H1 (cell line): ENCODE data around the gene CACNA1F. TPM values are rescaled to one million over a fixed set of nuclear protein-coding genes. Genes with fewer than 3 reads are reported as not detected.

ENCODE experiments used
- GTF2F1 ChIP-seq: IDR thresholded peaks from 2 replicates; pipeline ENCODE4 v1.6.1; 2012; ENCODE audit warnings: low read depth, low read length, improper control_type of control experiment, borderline replicate concordance
- HDAC2 ChIP-seq, 2 experiments: fragments of 300-600 bp in 1 of 2; sonication (generic) in 1 of 2; IDR thresholded peaks; 2 replicates each; pipeline ENCODE4 v1.6.1; 2011 to 2012; ENCODE audit warnings: low read depth in 2 of 2, low read length in 2 of 2, mild to moderate bottlenecking in 2 of 2, moderate library complexity in 2 of 2, borderline replicate concordance in 1 of 2, inconsistent platforms in 1 of 2
- KDM5A ChIP-seq: fragments of 200-600 bp; IDR thresholded peaks from 2 replicates; pipeline ENCODE4 v1.7.1; 2012; ENCODE audit warnings: mild to moderate bottlenecking, low read length, inconsistent platforms, mixed read lengths
- PHF8 ChIP-seq: fragments of 200-600 bp; sonication (generic); conservative IDR thresholded peaks from 2 replicates; pipeline ENCODE4 v1.7.1; 2012; ENCODE audit warnings: low read depth, mild to moderate bottlenecking, inconsistent platforms, low read length, moderate library complexity
- RFX5 ChIP-seq: IDR thresholded peaks from 2 replicates; pipeline ENCODE4 v1.6.1; 2011; ENCODE audit warnings: low read depth, low read length, improper control_type of control experiment, borderline replicate concordance
- RXRA ChIP-seq: IDR thresholded peaks from 2 replicates; pipeline ENCODE4 v1.6.1; 2011; ENCODE audit warnings: low read depth, mild to moderate bottlenecking, low read length, moderate library complexity; ENCODE audit not compliant: insufficient read depth
- SIN3A ChIP-seq, 2 experiments: IDR thresholded peaks in 1 of 2; conservative IDR thresholded peaks in 1 of 2; 2 replicates each; pipeline ENCODE4 v1.6.1; 2011 to 2012; ENCODE audit warnings: low read length in 2 of 2, improper control_type of control experiment in 1 of 2, low read depth in 1 of 2, mild to moderate bottlenecking in 1 of 2
- SP2 ChIP-seq: IDR thresholded peaks from 2 replicates; pipeline ENCODE4 v1.6.1; 2012; ENCODE audit warnings: mild to moderate bottlenecking, low read length, inconsistent platforms
- SP4 ChIP-seq: IDR thresholded peaks from 2 replicates; pipeline ENCODE4 v1.6.1; 2012; ENCODE audit warnings: low read length, inconsistent platforms
- polyA plus RNA-seq, 7 experiments: library from polyadenylated mRNA; depleted of rRNA in 3 of 7; stranded (reverse) in 5 of 7; unstranded in 2 of 7; fragments of >200 nt in 5 of 7; fragments of 200-250 nt in 2 of 7; gene quantifications; 1 replicate in 5 of 7; 2 replicates in 1 of 7; 4 replicates in 1 of 7; pipeline versions ENCODE4 v1.2.1 to v1.2.3, GENCODE V29; 2011 to 2013; ENCODE audit warnings: missing spikeins in 2 of 7, mixed read lengths in 2 of 7
- total RNA-seq: library from RNA; stranded (reverse); fragmentation: NEBNext Ultra II Directional; extraction: Animal tissue kit (Norgen Biotek cat#: 25700); gene quantifications from 2 replicates; pipeline ENCODE4 v1.2.1, GENCODE V29; 2021
- TF ChIP-seq, protein P1 (sequence below): fragments of 300-600 bp; sonication (generic); IDR thresholded peaks from 2 replicates; pipeline ENCODE4 v1.7.1; 2012; ENCODE audit warnings: low read length, moderate library complexity, mild to moderate bottlenecking, inconsistent platforms; ENCODE audit not compliant: insufficient replicate concordance

Gene CACNA1F
- total and polyA plus RNA-seq, 2 of the 8 experiments (the other 6 are each of a cell fraction or from before 2014, with no cell fraction given) = 0.59 to 0.84 TPM

GRCh38 chrX:49249616-49250015, 16.5 kb upstream of the CACNA1F start (continued):
- TF ChIP-seq, protein P1, sequence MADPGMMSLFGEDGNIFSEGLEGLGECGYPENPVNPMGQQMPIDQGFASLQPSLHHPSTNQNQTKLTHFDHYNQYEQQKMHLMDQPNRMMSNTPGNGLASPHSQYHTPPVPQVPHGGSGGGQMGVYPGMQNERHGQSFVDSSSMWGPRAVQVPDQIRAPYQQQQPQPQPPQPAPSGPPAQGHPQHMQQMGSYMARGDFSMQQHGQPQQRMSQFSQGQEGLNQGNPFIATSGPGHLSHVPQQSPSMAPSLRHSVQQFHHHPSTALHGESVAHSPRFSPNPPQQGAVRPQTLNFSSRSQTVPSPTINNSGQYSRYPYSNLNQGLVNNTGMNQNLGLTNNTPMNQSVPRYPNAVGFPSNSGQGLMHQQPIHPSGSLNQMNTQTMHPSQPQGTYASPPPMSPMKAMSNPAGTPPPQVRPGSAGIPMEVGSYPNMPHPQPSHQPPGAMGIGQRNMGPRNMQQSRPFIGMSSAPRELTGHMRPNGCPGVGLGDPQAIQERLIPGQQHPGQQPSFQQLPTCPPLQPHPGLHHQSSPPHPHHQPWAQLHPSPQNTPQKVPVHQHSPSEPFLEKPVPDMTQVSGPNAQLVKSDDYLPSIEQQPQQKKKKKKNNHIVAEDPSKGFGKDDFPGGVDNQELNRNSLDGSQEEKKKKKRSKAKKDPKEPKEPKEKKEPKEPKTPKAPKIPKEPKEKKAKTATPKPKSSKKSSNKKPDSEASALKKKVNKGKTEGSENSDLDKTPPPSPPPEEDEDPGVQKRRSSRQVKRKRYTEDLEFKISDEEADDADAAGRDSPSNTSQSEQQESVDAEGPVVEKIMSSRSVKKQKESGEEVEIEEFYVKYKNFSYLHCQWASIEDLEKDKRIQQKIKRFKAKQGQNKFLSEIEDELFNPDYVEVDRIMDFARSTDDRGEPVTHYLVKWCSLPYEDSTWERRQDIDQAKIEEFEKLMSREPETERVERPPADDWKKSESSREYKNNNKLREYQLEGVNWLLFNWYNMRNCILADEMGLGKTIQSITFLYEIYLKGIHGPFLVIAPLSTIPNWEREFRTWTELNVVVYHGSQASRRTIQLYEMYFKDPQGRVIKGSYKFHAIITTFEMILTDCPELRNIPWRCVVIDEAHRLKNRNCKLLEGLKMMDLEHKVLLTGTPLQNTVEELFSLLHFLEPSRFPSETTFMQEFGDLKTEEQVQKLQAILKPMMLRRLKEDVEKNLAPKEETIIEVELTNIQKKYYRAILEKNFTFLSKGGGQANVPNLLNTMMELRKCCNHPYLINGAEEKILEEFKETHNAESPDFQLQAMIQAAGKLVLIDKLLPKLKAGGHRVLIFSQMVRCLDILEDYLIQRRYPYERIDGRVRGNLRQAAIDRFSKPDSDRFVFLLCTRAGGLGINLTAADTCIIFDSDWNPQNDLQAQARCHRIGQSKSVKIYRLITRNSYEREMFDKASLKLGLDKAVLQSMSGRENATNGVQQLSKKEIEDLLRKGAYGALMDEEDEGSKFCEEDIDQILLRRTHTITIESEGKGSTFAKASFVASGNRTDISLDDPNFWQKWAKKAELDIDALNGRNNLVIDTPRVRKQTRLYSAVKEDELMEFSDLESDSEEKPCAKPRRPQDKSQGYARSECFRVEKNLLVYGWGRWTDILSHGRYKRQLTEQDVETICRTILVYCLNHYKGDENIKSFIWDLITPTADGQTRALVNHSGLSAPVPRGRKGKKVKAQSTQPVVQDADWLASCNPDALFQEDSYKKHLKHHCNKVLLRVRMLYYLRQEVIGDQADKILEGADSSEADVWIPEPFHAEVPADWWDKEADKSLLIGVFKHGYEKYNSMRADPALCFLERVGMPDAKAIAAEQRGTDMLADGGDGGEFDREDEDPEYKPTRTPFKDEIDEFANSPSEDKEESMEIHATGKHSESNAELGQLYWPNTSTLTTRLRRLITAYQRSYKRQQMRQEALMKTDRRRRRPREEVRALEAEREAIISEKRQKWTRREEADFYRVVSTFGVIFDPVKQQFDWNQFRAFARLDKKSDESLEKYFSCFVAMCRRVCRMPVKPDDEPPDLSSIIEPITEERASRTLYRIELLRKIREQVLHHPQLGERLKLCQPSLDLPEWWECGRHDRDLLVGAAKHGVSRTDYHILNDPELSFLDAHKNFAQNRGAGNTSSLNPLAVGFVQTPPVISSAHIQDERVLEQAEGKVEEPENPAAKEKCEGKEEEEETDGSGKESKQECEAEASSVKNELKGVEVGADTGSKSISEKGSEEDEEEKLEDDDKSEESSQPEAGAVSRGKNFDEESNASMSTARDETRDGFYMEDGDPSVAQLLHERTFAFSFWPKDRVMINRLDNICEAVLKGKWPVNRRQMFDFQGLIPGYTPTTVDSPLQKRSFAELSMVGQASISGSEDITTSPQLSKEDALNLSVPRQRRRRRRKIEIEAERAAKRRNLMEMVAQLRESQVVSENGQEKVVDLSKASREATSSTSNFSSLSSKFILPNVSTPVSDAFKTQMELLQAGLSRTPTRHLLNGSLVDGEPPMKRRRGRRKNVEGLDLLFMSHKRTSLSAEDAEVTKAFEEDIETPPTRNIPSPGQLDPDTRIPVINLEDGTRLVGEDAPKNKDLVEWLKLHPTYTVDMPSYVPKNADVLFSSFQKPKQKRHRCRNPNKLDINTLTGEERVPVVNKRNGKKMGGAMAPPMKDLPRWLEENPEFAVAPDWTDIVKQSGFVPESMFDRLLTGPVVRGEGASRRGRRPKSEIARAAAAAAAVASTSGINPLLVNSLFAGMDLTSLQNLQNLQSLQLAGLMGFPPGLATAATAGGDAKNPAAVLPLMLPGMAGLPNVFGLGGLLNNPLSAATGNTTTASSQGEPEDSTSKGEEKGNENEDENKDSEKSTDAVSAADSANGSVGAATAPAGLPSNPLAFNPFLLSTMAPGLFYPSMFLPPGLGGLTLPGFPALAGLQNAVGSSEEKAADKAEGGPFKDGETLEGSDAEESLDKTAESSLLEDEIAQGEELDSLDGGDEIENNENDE = no peak
- TF ChIP-seq SP2 (no peak), PHF8 (no peak), RXRA (no peak), RFX5 (no peak), SP4 (no peak), SIN3A (conservative IDR thresholded peaks at IDR 0.05 in 1 of 2, IDR thresholded peaks at IDR 0.05 in 1 of 2; ENCODE audit: low read depth in 1 of 2, low read length in 2 of 2) (no peak), HDAC2 (IDR thresholded peaks at IDR 0.05; ENCODE audit: borderline replicate concordance in 1 of 2, low read depth in 2 of 2, low read length in 2 of 2) (no peak), KDM5A (no peak), GTF2F1 (no peak)
